ENCODE results near the gene MYO1G.

- TF ChIP-seq POLR2AphosphoS5 (IDR thresholded peaks at IDR 0.05; ENCODE audit: low read depth, low read length) (no peak), POLR2A (IDR thresholded peaks at IDR 0.05; ENCODE audit: low read depth, low read length) (no peak), TAF1 (IDR thresholded peaks at IDR 0.05; ENCODE audit: borderline replicate concordance, low read depth, low read length) (no peak)
Observed at GRCh38 chr7:44975331-44976039, 3.3 kb downstream of the MYO1G start.
